A549 (cell line): Measurements from ENCODE around the gene ATP6V1G3.

Experiments used
- EP300 ChIP-seq, 2 experiments: fragments of >200 bp; sonication (Bioruptor Twin); formaldehyde crosslinking; IDR thresholded peaks; 2 replicates in 1 of 2; 3 replicates in 1 of 2; pipeline ENCODE4 v1.6.1; 2016 to 2017
- MYC ChIP-seq: IDR thresholded peaks from 2 replicates; pipeline ENCODE4 v1.6.1; 2012; ENCODE audit warnings: mild to moderate bottlenecking, inconsistent platforms, low read length, improper control_type of control experiment, borderline replicate concordance
- POLR2A ChIP-seq: IDR thresholded peaks from 2 replicates; pipeline ENCODE4 v1.6.1; 2012; ENCODE audit warnings: mild to moderate bottlenecking, low read length
- POLR2AphosphoS2 ChIP-seq: conservative IDR thresholded peaks from 2 replicates; pipeline ENCODE4 v1.6.1; 2012; ENCODE audit warnings: low read length, improper control_type of control experiment, inconsistent platforms
- RAD21 ChIP-seq, 2 experiments: fragments of >200 bp in 1 of 2; sonication (Bioruptor Twin) in 1 of 2; formaldehyde crosslinking in 1 of 2; IDR thresholded peaks in 1 of 2; conservative IDR thresholded peaks in 1 of 2; 2 replicates in 1 of 2; 3 replicates in 1 of 2; pipeline ENCODE4 v1.6.1; 2012 to 2018; ENCODE audit warnings: inconsistent platforms in 1 of 2
- SMC3 ChIP-seq: fragments of >200 bp; sonication (Bioruptor Twin); formaldehyde crosslinking; IDR thresholded peaks from 3 replicates; pipeline ENCODE4 v1.6.1; 2018; ENCODE audit warnings: inconsistent platforms
- TP53 ChIP-seq: fragments of 250-450 bp; sonication (Bioruptor Pico); IDR thresholded peaks from 2 replicates; pipeline ENCODE4 v1.5.0; 2021; ENCODE audit warnings: mild to moderate bottlenecking, moderate library complexity
- ZFP36 ChIP-seq: fragments of 450-650 bp; IDR thresholded peaks from 2 replicates; pipeline ENCODE4 v1.6.1; 2014; ENCODE audit warnings: borderline replicate concordance; ENCODE audit not compliant: partially characterized antibody
- ZNF302 ChIP-seq: fragments of 250-450 bp; sonication (Bioruptor Pico); IDR thresholded peaks from 2 replicates; pipeline ENCODE4 v1.9.0; 2021; ENCODE audit warnings: inconsistent platforms, mild to moderate bottlenecking, moderate library complexity
- TF ChIP-seq, protein P1 (sequence below): fragments of >200 bp; sonication (Bioruptor Twin); formaldehyde crosslinking; IDR thresholded peaks from 3 replicates; pipeline ENCODE4 v1.5.1; 2016
- TF ChIP-seq, protein P2 (sequence below): IDR thresholded peaks from 2 replicates; pipeline ENCODE4 v1.6.1; 2012
- TF ChIP-seq, protein P3 (sequence below): fragments of 200-600 bp; sonication (generic); IDR thresholded peaks from 2 replicates; pipeline ENCODE4 v1.6.1; 2016; ENCODE audit warnings: antibody characterized with exemption, mild to moderate bottlenecking, moderate library complexity

DNA sequence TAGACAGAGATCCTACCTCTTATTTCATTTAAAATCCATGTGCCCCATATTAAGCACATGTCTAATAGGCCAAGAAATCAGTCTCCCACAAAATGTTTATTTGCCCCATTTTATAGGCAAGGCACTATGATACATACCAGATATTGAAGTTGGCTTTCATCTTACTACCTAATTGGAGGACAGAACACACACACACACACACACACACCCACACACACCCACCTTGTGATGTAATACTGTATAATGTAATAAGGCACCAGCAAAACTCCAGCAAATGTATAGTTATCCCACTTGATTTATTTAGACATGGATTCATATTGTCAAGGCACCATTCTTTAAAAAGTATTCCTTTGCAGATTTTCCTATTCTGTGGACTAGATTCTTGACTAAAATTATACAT, 56.8 kb downstream of the ATP6V1G3 start:
- TF ChIP-seq EP300 (IDR thresholded peaks at IDR 0.05) (no peak), SMC3 (no peak), POLR2A (no peak), RAD21 (conservative IDR thresholded peaks at IDR 0.05 in 1 of 2, IDR thresholded peaks at IDR 0.05 in 1 of 2) (no peak), TP53 (CRISPR knock-in tag) (no peak), MYC (no peak), POLR2AphosphoS2 (no peak), ZNF302 (CRISPR knock-in tag) (no peak), ZFP36 (no peak)
- TF ChIP-seq, protein P1, sequence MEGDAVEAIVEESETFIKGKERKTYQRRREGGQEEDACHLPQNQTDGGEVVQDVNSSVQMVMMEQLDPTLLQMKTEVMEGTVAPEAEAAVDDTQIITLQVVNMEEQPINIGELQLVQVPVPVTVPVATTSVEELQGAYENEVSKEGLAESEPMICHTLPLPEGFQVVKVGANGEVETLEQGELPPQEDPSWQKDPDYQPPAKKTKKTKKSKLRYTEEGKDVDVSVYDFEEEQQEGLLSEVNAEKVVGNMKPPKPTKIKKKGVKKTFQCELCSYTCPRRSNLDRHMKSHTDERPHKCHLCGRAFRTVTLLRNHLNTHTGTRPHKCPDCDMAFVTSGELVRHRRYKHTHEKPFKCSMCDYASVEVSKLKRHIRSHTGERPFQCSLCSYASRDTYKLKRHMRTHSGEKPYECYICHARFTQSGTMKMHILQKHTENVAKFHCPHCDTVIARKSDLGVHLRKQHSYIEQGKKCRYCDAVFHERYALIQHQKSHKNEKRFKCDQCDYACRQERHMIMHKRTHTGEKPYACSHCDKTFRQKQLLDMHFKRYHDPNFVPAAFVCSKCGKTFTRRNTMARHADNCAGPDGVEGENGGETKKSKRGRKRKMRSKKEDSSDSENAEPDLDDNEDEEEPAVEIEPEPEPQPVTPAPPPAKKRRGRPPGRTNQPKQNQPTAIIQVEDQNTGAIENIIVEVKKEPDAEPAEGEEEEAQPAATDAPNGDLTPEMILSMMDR: no peak
- TF ChIP-seq, protein P2, sequence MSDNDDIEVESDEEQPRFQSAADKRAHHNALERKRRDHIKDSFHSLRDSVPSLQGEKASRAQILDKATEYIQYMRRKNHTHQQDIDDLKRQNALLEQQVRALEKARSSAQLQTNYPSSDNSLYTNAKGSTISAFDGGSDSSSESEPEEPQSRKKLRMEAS: no peak
- TF ChIP-seq, protein P3, sequence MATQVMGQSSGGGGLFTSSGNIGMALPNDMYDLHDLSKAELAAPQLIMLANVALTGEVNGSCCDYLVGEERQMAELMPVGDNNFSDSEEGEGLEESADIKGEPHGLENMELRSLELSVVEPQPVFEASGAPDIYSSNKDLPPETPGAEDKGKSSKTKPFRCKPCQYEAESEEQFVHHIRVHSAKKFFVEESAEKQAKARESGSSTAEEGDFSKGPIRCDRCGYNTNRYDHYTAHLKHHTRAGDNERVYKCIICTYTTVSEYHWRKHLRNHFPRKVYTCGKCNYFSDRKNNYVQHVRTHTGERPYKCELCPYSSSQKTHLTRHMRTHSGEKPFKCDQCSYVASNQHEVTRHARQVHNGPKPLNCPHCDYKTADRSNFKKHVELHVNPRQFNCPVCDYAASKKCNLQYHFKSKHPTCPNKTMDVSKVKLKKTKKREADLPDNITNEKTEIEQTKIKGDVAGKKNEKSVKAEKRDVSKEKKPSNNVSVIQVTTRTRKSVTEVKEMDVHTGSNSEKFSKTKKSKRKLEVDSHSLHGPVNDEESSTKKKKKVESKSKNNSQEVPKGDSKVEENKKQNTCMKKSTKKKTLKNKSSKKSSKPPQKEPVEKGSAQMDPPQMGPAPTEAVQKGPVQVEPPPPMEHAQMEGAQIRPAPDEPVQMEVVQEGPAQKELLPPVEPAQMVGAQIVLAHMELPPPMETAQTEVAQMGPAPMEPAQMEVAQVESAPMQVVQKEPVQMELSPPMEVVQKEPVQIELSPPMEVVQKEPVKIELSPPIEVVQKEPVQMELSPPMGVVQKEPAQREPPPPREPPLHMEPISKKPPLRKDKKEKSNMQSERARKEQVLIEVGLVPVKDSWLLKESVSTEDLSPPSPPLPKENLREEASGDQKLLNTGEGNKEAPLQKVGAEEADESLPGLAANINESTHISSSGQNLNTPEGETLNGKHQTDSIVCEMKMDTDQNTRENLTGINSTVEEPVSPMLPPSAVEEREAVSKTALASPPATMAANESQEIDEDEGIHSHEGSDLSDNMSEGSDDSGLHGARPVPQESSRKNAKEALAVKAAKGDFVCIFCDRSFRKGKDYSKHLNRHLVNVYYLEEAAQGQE: no peak
